Smooth muscle cell (in vitro differentiated cells): ENCODE data around the gene KCNG2. TPM values are rescaled to one million over a fixed set of nuclear protein-coding genes. Genes with fewer than 3 reads are reported as not detected.

Experiments
- DNase-seq: peaks from one replicate; lab custom pipeline; 2025; ENCODE audit not compliant: unreplicated experiment; lab: John Stamatoyannopoulos, UW
- H2AFZ ChIP-seq: fragments of 200-600 bp; sonication (generic); 2 replicates; pipeline ENCODE4 v1.6.0; 2016; ENCODE audit warnings: antibody characterized with exemption, low read depth, mild to moderate bottlenecking
- H3F3A ChIP-seq: fragments of 200-600 bp; sonication (generic); 2 replicates; pipeline ENCODE4 v1.6.0; 2017; ENCODE audit warnings: antibody characterized with exemption, low read depth
- H3K27ac ChIP-seq: fragments of 200-600 bp; sonication (generic); 2 replicates; pipeline ENCODE4 v1.5.1; 2016; ENCODE audit warnings: low read depth, mild to moderate bottlenecking
- H3K27me3 ChIP-seq: fragments of 200-600 bp; sonication (generic); 2 replicates; pipeline ENCODE4 v1.6.1; 2016; ENCODE audit warnings: low read depth, mild to moderate bottlenecking
- H3K36me3 ChIP-seq: fragments of 200-600 bp; sonication (generic); 2 replicates; pipeline ENCODE4 v1.5.1; 2016; ENCODE audit warnings: low read depth
- H3K4me1 ChIP-seq: fragments of 200-600 bp; sonication (generic); 2 replicates; pipeline ENCODE4 v1.5.1; 2016; ENCODE audit warnings: low read depth
- H3K4me2 ChIP-seq: fragments of 200-600 bp; sonication (generic); 2 replicates; pipeline ENCODE4 v1.6.0; 2016; ENCODE audit warnings: mild to moderate bottlenecking
- H3K4me3 ChIP-seq: fragments of 200-600 bp; sonication (generic); 2 replicates; pipeline ENCODE4 v1.5.1; 2016; ENCODE audit warnings: mild to moderate bottlenecking
- H3K79me2 ChIP-seq: fragments of 200-600 bp; sonication (generic); 2 replicates; pipeline ENCODE4 v1.6.0; 2016; ENCODE audit warnings: low read depth, mild to moderate bottlenecking
- H3K9ac ChIP-seq: fragments of 200-600 bp; sonication (generic); 2 replicates; pipeline ENCODE4 v1.6.0; 2016; ENCODE audit warnings: low read depth
- H3K9me3 ChIP-seq: fragments of 200-600 bp; sonication (generic); replicated peaks from 2 replicates; pipeline ENCODE4 v1.5.1; 2016; ENCODE audit warnings: low read depth
- H4K20me1 ChIP-seq: fragments of 200-600 bp; sonication (generic); 2 replicates; pipeline ENCODE4 v1.6.0; 2016; ENCODE audit warnings: low read depth
- WGBS: methylation state at CpG from one replicate; pipeline ENCODE4 v1.1.7; 2016; ENCODE audit warnings: low lambda C conversion rate; 5-methylcytosine and 5-hydroxymethylcytosine counted together
- polyA plus RNA-seq: library from polyadenylated mRNA; unstranded; fragments of >200 nt; fragmentation: Nextera tagmentation; extraction: Ambion mirVana; gene quantifications from 2 replicates; pipeline ENCODE4 v1.2.1, GENCODE V29; 2016
- total RNA-seq: library from RNA; depleted of rRNA; stranded (reverse); fragments of >200 nt; gene quantifications from 2 replicates; pipeline ENCODE4 v1.2.3, GENCODE V29; 2014
- TF ChIP-seq, protein P1 (sequence below): fragments of 200-600 bp; sonication (generic); IDR thresholded peaks from 2 replicates; pipeline ENCODE4 v1.5.1; 2017; ENCODE audit warnings: borderline replicate concordance, mild to moderate bottlenecking, antibody characterized with exemption; ENCODE audit not compliant: insufficient read depth, poor library complexity, severe bottlenecking

KCNG2 gene
- total and polyA plus RNA-seq, 2 experiments from 2014 or later: 0.17 TPM; not detected in 1

DNA sequence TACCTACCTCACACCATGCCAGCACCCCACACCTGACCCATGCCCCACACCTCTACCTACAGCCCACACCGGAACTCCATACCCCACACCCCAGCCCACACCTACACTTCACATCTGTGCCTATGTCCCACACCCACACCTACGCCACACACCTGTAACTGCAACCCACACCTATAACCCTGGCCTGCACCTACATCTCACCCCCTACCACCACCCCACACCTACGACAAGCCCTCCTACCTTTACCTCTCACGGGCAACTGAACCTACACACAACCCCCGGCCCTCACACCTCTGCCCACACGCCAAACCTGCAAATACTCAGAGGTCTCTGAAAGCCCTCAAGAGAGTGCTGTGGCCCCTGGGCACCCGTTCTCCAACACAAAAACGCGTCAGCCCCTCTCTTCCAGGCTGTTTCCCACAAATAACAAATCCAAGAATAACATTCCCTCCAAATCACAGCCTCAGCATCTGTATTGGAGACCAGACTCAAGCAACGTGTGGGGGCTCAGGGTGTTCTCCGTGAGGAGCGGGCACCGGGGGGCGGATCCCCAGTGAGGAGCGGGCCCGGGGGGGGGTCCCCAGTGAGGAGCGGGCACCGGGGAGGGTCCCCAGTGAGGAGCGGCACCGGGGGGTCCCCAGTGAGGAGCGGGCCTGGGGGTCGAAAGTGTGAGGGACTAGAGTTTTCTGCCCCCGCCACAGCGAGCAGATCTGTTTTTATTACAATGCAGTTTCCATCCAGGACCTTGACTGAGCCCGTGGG lies 120.3 kb downstream of the KCNG2 start:
- H3K4me3 ChIP-seq: no peak overlapping the region
- peaks cover 20% of the 10 kb centered on the region for H4K20me1 ChIP-seq
- no peak overlapping the region for H3K27ac ChIP-seq
- DNase-seq: no peak
- H3K4me2 ChIP-seq: no peak overlapping the region
- no peaks in the 10 kb centered on the region for H3F3A ChIP-seq
- H3K9me3 ChIP-seq: no peaks in the 10 kb centered on the region
- H3K79me2 ChIP-seq: no peaks in the 10 kb centered on the region
- WGBS: 95% methylated on average over 24 of the region's 25 CpGs
- H3K36me3 ChIP-seq: no peaks in the 10 kb centered on the region
- H3K27me3 ChIP-seq: no peaks in the 10 kb centered on the region
- H2AFZ ChIP-seq: no peak overlapping the region
- no peak overlapping the region for H3K9ac ChIP-seq
- TF ChIP-seq, protein P1, sequence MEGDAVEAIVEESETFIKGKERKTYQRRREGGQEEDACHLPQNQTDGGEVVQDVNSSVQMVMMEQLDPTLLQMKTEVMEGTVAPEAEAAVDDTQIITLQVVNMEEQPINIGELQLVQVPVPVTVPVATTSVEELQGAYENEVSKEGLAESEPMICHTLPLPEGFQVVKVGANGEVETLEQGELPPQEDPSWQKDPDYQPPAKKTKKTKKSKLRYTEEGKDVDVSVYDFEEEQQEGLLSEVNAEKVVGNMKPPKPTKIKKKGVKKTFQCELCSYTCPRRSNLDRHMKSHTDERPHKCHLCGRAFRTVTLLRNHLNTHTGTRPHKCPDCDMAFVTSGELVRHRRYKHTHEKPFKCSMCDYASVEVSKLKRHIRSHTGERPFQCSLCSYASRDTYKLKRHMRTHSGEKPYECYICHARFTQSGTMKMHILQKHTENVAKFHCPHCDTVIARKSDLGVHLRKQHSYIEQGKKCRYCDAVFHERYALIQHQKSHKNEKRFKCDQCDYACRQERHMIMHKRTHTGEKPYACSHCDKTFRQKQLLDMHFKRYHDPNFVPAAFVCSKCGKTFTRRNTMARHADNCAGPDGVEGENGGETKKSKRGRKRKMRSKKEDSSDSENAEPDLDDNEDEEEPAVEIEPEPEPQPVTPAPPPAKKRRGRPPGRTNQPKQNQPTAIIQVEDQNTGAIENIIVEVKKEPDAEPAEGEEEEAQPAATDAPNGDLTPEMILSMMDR: no peak
- no peaks in the 10 kb centered on the region for H3K4me1 ChIP-seq

DNA sequence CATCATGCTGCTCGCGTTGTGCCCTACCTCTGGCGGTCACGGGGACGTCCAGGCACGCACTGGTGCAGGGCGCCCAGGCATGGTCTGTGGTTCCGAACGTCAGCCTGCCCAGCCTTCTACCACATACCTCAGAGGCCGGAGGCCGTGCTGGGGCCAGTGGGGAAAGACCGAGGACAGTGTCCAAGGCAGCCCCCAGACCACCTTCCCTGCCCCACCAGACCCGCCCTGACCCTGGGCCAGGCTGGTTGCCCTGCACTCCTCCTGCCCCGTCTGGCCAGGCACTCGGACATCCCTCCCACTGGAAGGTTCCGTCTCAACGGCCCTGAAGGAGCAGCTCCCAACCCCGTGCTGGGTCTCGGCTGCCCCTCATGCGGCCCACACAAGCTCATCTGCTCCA lies 120.9 kb downstream of the KCNG2 start:
- TF ChIP-seq, protein P1: no peak
- Histone ChIP-seq H3K36me3 (no peaks in the 10 kb centered on the region), H3K9me3 (no peaks in the 10 kb centered on the region), H3F3A (no peaks in the 10 kb centered on the region), H3K79me2 (no peaks in the 10 kb centered on the region), H2AFZ (no peak overlapping the region), H3K27me3 (no peaks in the 10 kb centered on the region), H3K9ac (no peak overlapping the region), H3K27ac (no peak overlapping the region), H4K20me1 (peaks cover 14% of the 10 kb centered on the region), H3K4me1 (no peaks in the 10 kb centered on the region), H3K4me3 (no peak overlapping the region), H3K4me2 (no peak overlapping the region)
- no peak for DNase-seq
- WGBS: 99% methylated on average over 18 of the region's 20 CpGs

DNA sequence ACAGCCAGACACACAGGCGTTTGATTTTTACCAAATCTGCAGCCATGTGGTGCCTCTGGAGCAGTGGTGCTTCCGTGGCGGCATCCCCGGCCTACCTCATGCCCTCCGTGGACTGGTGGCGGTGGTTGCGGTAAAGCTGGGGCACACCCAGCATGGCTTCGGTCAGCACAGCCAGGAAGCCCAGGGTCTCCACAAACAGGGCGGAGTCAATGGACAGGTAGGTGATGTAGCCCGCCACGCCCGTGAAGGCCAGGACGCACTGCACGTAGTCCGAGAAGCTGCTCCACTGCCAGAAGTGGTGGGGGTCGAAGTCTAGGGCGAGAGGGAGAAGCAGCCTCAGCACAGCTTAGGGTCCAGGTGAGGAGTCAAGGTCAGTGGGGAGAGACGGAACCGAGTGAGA lies 121.4 kb downstream of the KCNG2 start:
- TF ChIP-seq, protein P1: no peak
- no peaks in the 10 kb centered on the region for H3K9me3 ChIP-seq
- no peak overlapping the region for H2AFZ ChIP-seq
- no peak overlapping the region for H3K9ac ChIP-seq
- no peaks in the 10 kb centered on the region for H3K4me1 ChIP-seq
- H3K36me3 ChIP-seq: no peaks in the 10 kb centered on the region
- 96% methylated on average over 19 of the region's 19 CpGs for WGBS
- no peaks in the 10 kb centered on the region for H3K27me3 ChIP-seq
- no peak overlapping the region for H3K4me3 ChIP-seq
- H3K27ac ChIP-seq: no peak overlapping the region
- no peak for DNase-seq
- H4K20me1 ChIP-seq: peaks cover 12% of the 10 kb centered on the region
- no peak overlapping the region for H3K4me2 ChIP-seq
- no peaks in the 10 kb centered on the region for H3K79me2 ChIP-seq
- no peaks in the 10 kb centered on the region for H3F3A ChIP-seq
